Effector memory CD8-positive, alpha-beta T cell (primary cell): ENCODE results near the gene IRAK4.
A peak's percentile ranks its signal among the peaks of the same experiment; 100 is the strongest.
"Not testable (repeated sequence)": the region's sequence is repeated elsewhere in the genome, so short reads cannot be mapped to it uniquely, and the experiment has no call there.

ENCODE experiments used
- ATAC-seq: fragments of 150-1000 bp; cut with Tn5 transposase; replicated peaks from 2 replicates; pipeline ENCODE4 v1.10.0; 2021; ENCODE audit warnings: mild to moderate bottlenecking, moderate library complexity
- DNase-seq, 3 experiments: peaks; one replicate each; pipeline ENCODE4 v3.0.0; 2021
- H3K27ac Mint-ChIP-seq, 2 donors: one replicate each; pipeline ENCODE4 v1.8.0; 2022; ENCODE audit warnings: mild to moderate bottlenecking in 2 of 2, mixed read lengths in 2 of 2, moderate library complexity in 2 of 2
- H3K27me3 Mint-ChIP-seq, 2 donors: one replicate each; pipeline ENCODE4 v1.8.0; 2022; ENCODE audit warnings: mixed read lengths in 2 of 2
- H3K36me3 Mint-ChIP-seq: one replicate; pipeline ENCODE4 v1.8.0; 2022; ENCODE audit warnings: mild to moderate bottlenecking, moderate library complexity, mixed read lengths; ENCODE audit not compliant: insufficient read depth
- H3K4me1 Mint-ChIP-seq, 2 donors: one replicate each; pipeline ENCODE4 v1.8.0; 2022; ENCODE audit warnings: low read depth in 2 of 2, mixed read lengths in 2 of 2
- H3K4me3 Mint-ChIP-seq, 2 donors: one replicate each; pipeline ENCODE4 v1.8.0; 2022; ENCODE audit warnings: mild to moderate bottlenecking in 2 of 2, mixed read lengths in 2 of 2, moderate library complexity in 2 of 2
- H3K9me3 Mint-ChIP-seq, 2 donors: one replicate each; pipeline ENCODE4 v1.8.0; 2022; ENCODE audit warnings: mixed read lengths in 2 of 2

Gene IRAK4

GRCh38 chr12:43750814-43751213, 7.9 kb upstream of the IRAK4 start:
- DNase-seq (no peak), ATAC-seq (no peak)
- Mint-ChIP-seq H3K36me3 (peaks cover 15% of the 10 kb centered on the region), H3K9me3 (no peaks in the 10 kb centered on the region), H3K27me3 (no peaks in the 10 kb centered on the region), H3K4me1 (peaks cover 5 to 18% of the 10 kb centered on the region in 2 donors), H3K27ac (no peak overlapping the region), H3K4me3 (no peak overlapping the region)

GRCh38 chr12:43751360-43751759, 7.4 kb upstream of the IRAK4 start:
- peaks cover 12% of the 10 kb centered on the region for H3K36me3 Mint-ChIP-seq
- not testable (repeated sequence) for H3K27me3 Mint-ChIP-seq, H3K27ac Mint-ChIP-seq, ATAC-seq, H3K4me3 Mint-ChIP-seq, H3K9me3 Mint-ChIP-seq, DNase-seq
- H3K4me1 Mint-ChIP-seq = peaks cover 9 to 20% of the 10 kb centered on the region in 2 donors

- peaks cover 25% of the 10 kb centered on the region for H3K36me3 Mint-ChIP-seq
- no peak overlapping the region for H3K27ac Mint-ChIP-seq
- ATAC-seq (no peak), DNase-seq (no peak)
- H3K27me3 Mint-ChIP-seq = no peaks in the 10 kb centered on the region
- H3K9me3 Mint-ChIP-seq = no peaks in the 10 kb centered on the region
- H3K4me1 Mint-ChIP-seq = peaks cover 21 to 33% of the 10 kb centered on the region in 2 donors
- peak overlapping the region in 1 of 2 donors; percentile 11 for H3K4me3 Mint-ChIP-seq
Measured at GRCh38 chr12:43754015-43754414, 4.7 kb upstream of the IRAK4 start.

- H3K9me3 Mint-ChIP-seq = no peaks in the 10 kb centered on the region
- DNase-seq (no peak), ATAC-seq (peak; percentile 2)
- H3K36me3 Mint-ChIP-seq = peaks cover 34% of the 10 kb centered on the region
- H3K27ac Mint-ChIP-seq = peak overlapping the region; percentile 99
- no peaks in the 10 kb centered on the region for H3K27me3 Mint-ChIP-seq
- H3K4me3 Mint-ChIP-seq = peak overlapping the region; percentile 97 to 98
- H3K4me1 Mint-ChIP-seq = peaks cover 38 to 60% of the 10 kb centered on the region in 2 donors
Measured at GRCh38 chr12:43758247-43758727, 464 bp upstream of the IRAK4 start.

- peaks cover 25% of the 10 kb centered on the region for H3K36me3 Mint-ChIP-seq
- H3K4me1 Mint-ChIP-seq = peaks cover 41 to 57% of the 10 kb centered on the region in 2 donors
- H3K27me3 Mint-ChIP-seq = no peaks in the 10 kb centered on the region
- DNase-seq (no peak), ATAC-seq (no peak)
- H3K4me3 Mint-ChIP-seq = peak overlapping the region; percentile 97 to 98
- peak overlapping the region; percentile 99 for H3K27ac Mint-ChIP-seq
- H3K9me3 Mint-ChIP-seq = no peaks in the 10 kb centered on the region
Measured at GRCh38 chr12:43760396-43760795, 1.6 kb downstream of the IRAK4 start.

- H3K4me3 Mint-ChIP-seq = peak overlapping the region; percentile 31 to 61
- no peak for ATAC-seq
- H3K4me1 Mint-ChIP-seq = peaks cover 35 to 52% of the 10 kb centered on the region in 2 donors
- H3K9me3 Mint-ChIP-seq = no peaks in the 10 kb centered on the region
- H3K27ac Mint-ChIP-seq = peak overlapping the region in 1 of 2 donors; percentile 69
- no peak for DNase-seq
- no peaks in the 10 kb centered on the region for H3K27me3 Mint-ChIP-seq
- H3K36me3 Mint-ChIP-seq = peaks cover 25% of the 10 kb centered on the region
Measured at GRCh38 chr12:43761500-43761899, 2.7 kb downstream of the IRAK4 start.

- H3K4me1 Mint-ChIP-seq = peaks cover 32 to 45% of the 10 kb centered on the region in 2 donors
- peak overlapping the region in 1 of 2 donors; percentile 61 for H3K4me3 Mint-ChIP-seq
- no peaks in the 10 kb centered on the region for H3K9me3 Mint-ChIP-seq
- no peak for DNase-seq
- peak overlapping the region in 1 of 2 donors; percentile 69 for H3K27ac Mint-ChIP-seq
- H3K36me3 Mint-ChIP-seq = peaks cover 23% of the 10 kb centered on the region
- H3K27me3 Mint-ChIP-seq = no peaks in the 10 kb centered on the region
- no peak for ATAC-seq
Measured at GRCh38 chr12:43762596-43762995, 3.8 kb downstream of the IRAK4 start.

GRCh38 chr12:43763769-43764168, 5.0 kb downstream of the IRAK4 start:
- Mint-ChIP-seq H3K27me3 (no peaks in the 10 kb centered on the region), H3K9me3 (no peaks in the 10 kb centered on the region), H3K4me1 (peaks cover 27 to 38% of the 10 kb centered on the region in 2 donors), H3K36me3 (peaks cover 18% of the 10 kb centered on the region), H3K4me3 (no peak overlapping the region), H3K27ac (no peak overlapping the region)
- no peak for ATAC-seq
- no peak for DNase-seq

- no peak for ATAC-seq
- no peak for DNase-seq
- Mint-ChIP-seq H3K9me3 (no peaks in the 10 kb centered on the region), H3K27ac (no peak overlapping the region), H3K4me1 (peaks cover 21 to 31% of the 10 kb centered on the region in 2 donors), H3K27me3 (no peaks in the 10 kb centered on the region), H3K4me3 (no peak overlapping the region), H3K36me3 (peaks cover 14% of the 10 kb centered on the region)
Measured at GRCh38 chr12:43764528-43764927, 5.8 kb downstream of the IRAK4 start.

- Mint-ChIP-seq H3K27ac (no peak overlapping the region), H3K4me3 (no peak overlapping the region), H3K9me3 (no peaks in the 10 kb centered on the region), H3K27me3 (no peaks in the 10 kb centered on the region), H3K36me3 (peaks cover 22% of the 10 kb centered on the region), H3K4me1 (peaks cover 12 to 32% of the 10 kb centered on the region in 2 donors)
- DNase-seq = no peak
- ATAC-seq = no peak
Measured at GRCh38 chr12:43766291-43766690, 7.5 kb downstream of the IRAK4 start.

- no peaks in the 10 kb centered on the region for H3K9me3 Mint-ChIP-seq
- peaks cover 0 to 3% of the 10 kb centered on the region in 2 donors for H3K4me1 Mint-ChIP-seq
- no peak overlapping the region for H3K27ac Mint-ChIP-seq
- peaks cover 34% of the 10 kb centered on the region for H3K36me3 Mint-ChIP-seq
- H3K4me3 Mint-ChIP-seq = no peak overlapping the region
- peak; percentile 80 for ATAC-seq
- peak in 1 of 3 experiments; percentile 10 for DNase-seq
- H3K27me3 Mint-ChIP-seq = no peaks in the 10 kb centered on the region
Measured at GRCh38 chr12:43776498-43776897, 17.7 kb downstream of the IRAK4 start.

- peaks cover 47% of the 10 kb centered on the region for H3K36me3 Mint-ChIP-seq
- H3K4me1 Mint-ChIP-seq = peaks cover 2 to 4% of the 10 kb centered on the region in 2 donors
- ATAC-seq (no peak), DNase-seq (no peak)
- peak overlapping the region in 1 of 2 donors; percentile 41 for H3K27ac Mint-ChIP-seq
- H3K27me3 Mint-ChIP-seq = no peaks in the 10 kb centered on the region
- no peaks in the 10 kb centered on the region for H3K9me3 Mint-ChIP-seq
- H3K4me3 Mint-ChIP-seq = no peak overlapping the region
Measured at GRCh38 chr12:43786899-43787693, 28.3 kb downstream of the IRAK4 start.

- H3K4me3 Mint-ChIP-seq = no peak overlapping the region
- H3K36me3 Mint-ChIP-seq = peaks cover 36% of the 10 kb centered on the region
- peaks cover 2 to 4% of the 10 kb centered on the region in 2 donors for H3K4me1 Mint-ChIP-seq
- peak overlapping the region in 1 of 2 donors; percentile 35 for H3K27ac Mint-ChIP-seq
- no peaks in the 10 kb centered on the region for H3K27me3 Mint-ChIP-seq
- H3K9me3 Mint-ChIP-seq = no peaks in the 10 kb centered on the region
- ATAC-seq = no peak
- no peak for DNase-seq
Measured at GRCh38 chr12:43789941-43790340, 31.2 kb downstream of the IRAK4 start.

- no peaks in the 10 kb centered on the region for H3K27me3 Mint-ChIP-seq
- no peak for ATAC-seq
- H3K9me3 Mint-ChIP-seq = no peaks in the 10 kb centered on the region
- H3K4me3 Mint-ChIP-seq = no peak overlapping the region
- H3K27ac Mint-ChIP-seq = no peak overlapping the region
- no peak for DNase-seq
- peaks cover 66% of the 10 kb centered on the region for H3K36me3 Mint-ChIP-seq
- H3K4me1 Mint-ChIP-seq = peaks cover 2 to 4% of the 10 kb centered on the region in 2 donors
Measured at GRCh38 chr12:43795716-43796280, 37.0 kb downstream of the IRAK4 start.
